Measurements from ENCODE around the gene NBPF3.

- no peak for TF ChIP-seq POLR2A (IDR thresholded peaks at IDR 0.05; ENCODE audit: low read depth, low read length)
- no peak for TF ChIP-seq TAF1 (IDR thresholded peaks at IDR 0.05; ENCODE audit: borderline replicate concordance, low read depth, low read length)
These were observed 2.6 kb upstream of the NBPF3 start for GRCh38 chr1:21437341-21437640.
